Transverse colon (tissue), 3 donors: Measurements from ENCODE around the gene DHRSX.

Experiments
- EP300 ChIP-seq: sonication (generic); formaldehyde crosslinking; IDR thresholded peaks from one replicate; pipeline ENCODE4 v1.6.1; 2017; ENCODE audit warnings: antibody characterized with exemption, low read depth
- POLR2A ChIP-seq: fragments of 450-650 bp; IDR thresholded peaks from one replicate; pipeline ENCODE4 v1.6.1; 2016; ENCODE audit warnings: antibody characterized with exemption, mild to moderate bottlenecking, moderate library complexity
- TF ChIP-seq, protein P1 (sequence below), 5 experiments: fragments of 200-600 bp in 3 of 5; fragments of 450-650 bp in 2 of 5; sonication (generic) in 3 of 5; IDR thresholded peaks; 1 replicate in 2 of 5; 2 replicates in 3 of 5; pipeline ENCODE4 v1.5.1; 2016 to 2017; ENCODE audit warnings: antibody characterized with exemption in 5 of 5, inconsistent platforms in 3 of 5, mild to moderate bottlenecking in 2 of 5, moderate library complexity in 1 of 5

DNA sequence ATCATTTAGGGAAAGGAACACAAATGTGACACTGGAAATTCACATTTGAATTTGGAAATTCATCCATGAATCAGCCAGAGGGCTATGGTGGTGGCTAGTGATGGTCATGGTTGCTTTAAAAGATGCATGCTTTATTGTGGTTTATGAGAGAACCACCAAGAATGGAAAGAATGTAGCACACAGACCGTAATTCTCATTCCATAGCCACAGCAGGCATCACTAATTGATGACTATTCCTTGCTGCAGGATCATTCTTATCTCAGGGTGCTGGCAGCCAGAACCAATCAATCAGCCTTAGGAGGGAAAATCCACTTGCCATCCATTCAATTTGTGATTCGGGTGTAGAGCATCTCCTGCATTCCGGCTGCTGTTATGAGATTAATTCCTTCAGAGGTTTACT lies 115.6 kb downstream of the DHRSX start:
- TF ChIP-seq EP300 (no peak), POLR2A (no peak)
- TF ChIP-seq, protein P1, sequence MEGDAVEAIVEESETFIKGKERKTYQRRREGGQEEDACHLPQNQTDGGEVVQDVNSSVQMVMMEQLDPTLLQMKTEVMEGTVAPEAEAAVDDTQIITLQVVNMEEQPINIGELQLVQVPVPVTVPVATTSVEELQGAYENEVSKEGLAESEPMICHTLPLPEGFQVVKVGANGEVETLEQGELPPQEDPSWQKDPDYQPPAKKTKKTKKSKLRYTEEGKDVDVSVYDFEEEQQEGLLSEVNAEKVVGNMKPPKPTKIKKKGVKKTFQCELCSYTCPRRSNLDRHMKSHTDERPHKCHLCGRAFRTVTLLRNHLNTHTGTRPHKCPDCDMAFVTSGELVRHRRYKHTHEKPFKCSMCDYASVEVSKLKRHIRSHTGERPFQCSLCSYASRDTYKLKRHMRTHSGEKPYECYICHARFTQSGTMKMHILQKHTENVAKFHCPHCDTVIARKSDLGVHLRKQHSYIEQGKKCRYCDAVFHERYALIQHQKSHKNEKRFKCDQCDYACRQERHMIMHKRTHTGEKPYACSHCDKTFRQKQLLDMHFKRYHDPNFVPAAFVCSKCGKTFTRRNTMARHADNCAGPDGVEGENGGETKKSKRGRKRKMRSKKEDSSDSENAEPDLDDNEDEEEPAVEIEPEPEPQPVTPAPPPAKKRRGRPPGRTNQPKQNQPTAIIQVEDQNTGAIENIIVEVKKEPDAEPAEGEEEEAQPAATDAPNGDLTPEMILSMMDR (IDR thresholded peaks at IDR 0.05), result no peak
